Metanephros (tissue), 1 donor: ENCODE measurements around the gene PPP1R2C. TPM values are rescaled to one million over a fixed set of nuclear protein-coding genes. Genes with fewer than 3 reads are reported as not detected.

Experiments
- total RNA-seq: library from RNA; depleted of rRNA; stranded (reverse); fragments of >200 nt; gene quantifications from one replicate; pipeline ENCODE4 v1.2.3, GENCODE V29; 2014

Gene PPP1R2C
- total RNA-seq = not detected

DNA sequence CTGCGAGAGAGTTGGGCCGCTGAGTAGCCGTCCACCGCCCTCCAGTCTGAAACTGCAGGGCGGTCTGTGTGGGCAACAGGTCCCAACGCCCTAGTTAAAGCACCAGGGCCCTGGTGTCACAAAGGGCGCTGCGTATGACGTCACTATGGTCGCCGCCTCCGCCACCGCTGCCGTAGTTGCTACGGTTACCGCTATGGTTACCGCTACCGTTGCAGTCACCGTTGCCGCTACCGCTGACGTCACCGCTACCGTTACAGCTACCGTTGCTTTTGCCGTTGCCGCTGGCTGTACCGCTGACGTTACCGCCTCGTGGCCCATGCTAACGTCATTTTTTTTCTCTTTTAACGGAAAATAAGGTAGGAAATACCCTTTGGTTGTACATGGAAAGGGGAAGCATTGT, at the start of gene PPP1R2C:
Gene PPP1R2C, minus strand, starts transcription at position 68 of the 400 bp plus-strand sequence. CDS start 84 bp downstream, outside the sequence.

